ENCODE measurements around the gene DPP8. TPM values are rescaled to one million over a fixed set of nuclear protein-coding genes. Genes with fewer than 3 reads are reported as not detected.
A peak's percentile ranks its signal among the peaks of the same experiment; 100 is the strongest.

Gene DPP8
- 10 to 100 TPM; 33.1 to 66.9 (median 47.9) TPM for total RNA-seq

GRCh38 chr15:65516997-65517865, at the start of gene DPP8:
Gene DPP8 (minus strand): TSS chr15:65517689. CDS start chr15:65512553, 5,136 bp downstream.
- TF ChIP-seq POLR2AphosphoS5 (IDR thresholded peaks at IDR 0.05) (peak; percentile 93), EP300 (IDR thresholded peaks at IDR 0.05) (no peak), POLR2A (IDR thresholded peaks at IDR 0.05) (peak; percentile 44 to 68), CTCF (IDR thresholded peaks at IDR 0.05) (peak; percentile 44 to 92 (median 64))
- no peaks in the 10 kb centered on the region for H3K27me3 ChIP-seq
- 0 to 1% methylated on average over 5 to 11 of the region's 75 CpGs for WGBS, 2 donors (ENCODE audit: low coverage in 1 of 2)

DNA sequence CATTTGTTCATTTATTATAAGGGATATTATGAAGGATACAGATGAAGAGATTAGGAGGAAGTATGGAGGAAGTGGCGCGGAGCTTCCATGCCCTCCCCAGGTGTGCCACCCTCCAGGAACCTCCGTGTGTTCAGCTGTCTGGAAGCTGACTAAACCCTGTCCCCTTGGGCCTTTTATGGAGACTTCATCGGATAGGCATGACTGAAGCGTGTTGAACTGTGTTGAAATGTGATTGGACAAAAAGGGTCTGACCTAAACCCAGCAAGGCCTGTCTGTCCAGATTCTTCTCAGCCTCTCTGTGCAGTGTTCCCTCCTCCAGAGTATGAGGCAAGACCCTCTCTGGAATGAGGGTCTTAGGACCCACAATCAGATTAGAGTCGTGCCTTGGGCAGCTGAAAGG, 44.4 kb upstream of the DPP8 start:
- H3K27me3 ChIP-seq, result no peaks in the 10 kb centered on the region
- no peak overlapping the region for H3K27ac ChIP-seq
- WGBS, 2 donors (ENCODE audit: low coverage in 1 of 2), result 85 to 87% methylated on average over 4 of the region's 6 CpGs
- H3K9me3 ChIP-seq, result no peaks in the 10 kb centered on the region
- no peaks in the 10 kb centered on the region for H3K4me1 ChIP-seq
- TF ChIP-seq CTCF (IDR thresholded peaks at IDR 0.05), result no peak
- TF ChIP-seq EP300 (IDR thresholded peaks at IDR 0.05), result no peak
- TF ChIP-seq POLR2AphosphoS5 (IDR thresholded peaks at IDR 0.05), result no peak
- TF ChIP-seq POLR2A (IDR thresholded peaks at IDR 0.05), result no peak
- no peak for ATAC-seq
- no peak overlapping the region for H3K4me3 ChIP-seq
- H3K36me3 ChIP-seq, result peaks cover 0 to 89% of the 10 kb centered on the region in 2 donors

More at GRCh38 chr15:65516997-65517865, at the start of gene DPP8:
- H3K36me3 ChIP-seq, result peaks cover 0 to 11% of the 10 kb centered on the region in 2 donors
- H3K9me3 ChIP-seq, result no peaks in the 10 kb centered on the region
- H3K4me3 ChIP-seq, result peak within 1 kb of the TSS; percentile 77 to 100
- peak within 1 kb of the TSS; percentile 52 to 94 (median 92) for H3K27ac ChIP-seq
- peaks cover 20 to 47% (median 20%) of the 10 kb centered on the region in 3 donors for H3K4me1 ChIP-seq
- ATAC-seq, result peak; percentile 99

GRCh38 chr15:65559941-65560340, 42.5 kb upstream of the DPP8 start:
- H3K27ac ChIP-seq, result no peak overlapping the region
- H3K9me3 ChIP-seq, result no peaks in the 10 kb centered on the region
- TF ChIP-seq EP300 (IDR thresholded peaks at IDR 0.05), result no peak
- TF ChIP-seq POLR2AphosphoS5 (IDR thresholded peaks at IDR 0.05), result no peak
- TF ChIP-seq CTCF (IDR thresholded peaks at IDR 0.05), result no peak
- TF ChIP-seq POLR2A (IDR thresholded peaks at IDR 0.05), result no peak
- H3K36me3 ChIP-seq, result peaks cover 0 to 89% of the 10 kb centered on the region in 2 donors
- no peaks in the 10 kb centered on the region for H3K27me3 ChIP-seq
- ATAC-seq, result no peak
- no peak overlapping the region for H3K4me3 ChIP-seq
- no peaks in the 10 kb centered on the region for H3K4me1 ChIP-seq

DNA sequence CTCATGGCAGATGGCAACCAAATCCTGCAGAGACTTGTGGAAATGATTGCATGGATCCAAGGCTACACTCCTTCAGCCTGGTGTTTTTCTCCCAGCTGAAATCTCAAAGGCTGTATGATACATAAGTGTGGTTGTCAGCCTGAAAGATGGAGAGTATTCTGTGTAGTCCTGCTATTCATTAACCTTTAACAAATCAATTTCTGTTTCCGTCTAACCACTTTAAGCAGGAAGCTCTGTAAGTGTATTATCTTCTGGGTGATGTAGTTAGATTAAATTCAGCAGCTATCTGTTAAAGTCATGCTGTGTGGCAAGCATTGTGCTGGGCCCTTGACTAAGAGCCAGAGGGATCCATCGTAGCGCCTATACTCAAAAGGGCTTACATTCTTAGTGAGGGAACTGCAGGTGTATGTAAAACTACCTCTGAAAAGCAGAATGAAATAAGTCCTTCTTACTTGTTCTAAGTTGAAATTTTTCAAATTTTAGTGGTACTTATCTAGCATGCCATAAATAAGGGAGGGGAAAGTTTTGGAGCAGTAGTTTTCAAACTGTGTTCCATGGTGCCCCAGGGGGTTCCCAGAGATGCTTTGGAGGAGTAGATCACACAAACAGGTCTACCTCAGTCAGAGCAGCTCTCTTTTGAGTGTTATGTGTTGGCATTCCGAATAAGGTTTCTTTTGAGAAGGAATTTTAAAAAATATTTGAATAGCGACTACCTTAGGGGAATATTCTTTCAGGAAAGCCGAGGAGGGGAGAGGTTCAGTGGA, 41.7 kb upstream of the DPP8 start:
- no peaks in the 10 kb centered on the region for H3K27me3 ChIP-seq
- H3K4me1 ChIP-seq, result no peaks in the 10 kb centered on the region
- no peaks in the 10 kb centered on the region for H3K9me3 ChIP-seq
- no peak for ATAC-seq
- 96 to 100% methylated on average over 5 to 6 of the region's 6 CpGs for WGBS, 2 donors (ENCODE audit: low coverage in 1 of 2)
- no peak overlapping the region for H3K4me3 ChIP-seq
- no peak overlapping the region for H3K27ac ChIP-seq
- TF ChIP-seq POLR2AphosphoS5 (IDR thresholded peaks at IDR 0.05), result no peak
- no peak for TF ChIP-seq EP300 (IDR thresholded peaks at IDR 0.05)
- TF ChIP-seq POLR2A (IDR thresholded peaks at IDR 0.05), result no peak
- no peak for TF ChIP-seq CTCF (IDR thresholded peaks at IDR 0.05)
- peaks cover 0 to 89% of the 10 kb centered on the region in 2 donors for H3K36me3 ChIP-seq
